GM23248 (cell line): ENCODE data around the gene MEF2A. TPM values are rescaled to one million over a fixed set of nuclear protein-coding genes. Genes with fewer than 3 reads are reported as not detected.

Experiments
- DNase-seq: peaks from one replicate; pipeline ENCODE4 v3.0.0-alpha.2; 2015
- H2AFZ ChIP-seq: fragments of 200-600 bp; sonication (generic); 2 replicates; pipeline ENCODE4 v1.6.1; 2016; ENCODE audit warnings: antibody characterized with exemption
- H3F3A ChIP-seq: fragments of 200-600 bp; sonication (generic); 2 replicates; pipeline ENCODE4 v1.6.1; 2016; ENCODE audit warnings: mild to moderate bottlenecking, antibody characterized with exemption, mixed run types; ENCODE audit not compliant: insufficient read depth
- H3K27ac ChIP-seq: fragments of 200-600 bp; sonication (generic); 2 replicates; pipeline ENCODE4 v1.5.1; 2016; ENCODE audit warnings: mild to moderate bottlenecking
- H3K27me3 ChIP-seq: fragments of 200-600 bp; sonication (generic); replicated peaks from 2 replicates; pipeline ENCODE4 v1.6.1; 2016; ENCODE audit warnings: mild to moderate bottlenecking; ENCODE audit not compliant: insufficient read depth
- H3K36me3 ChIP-seq: fragments of 200-600 bp; sonication (generic); 2 replicates; pipeline ENCODE4 v1.6.1; 2016; ENCODE audit warnings: low read depth, mild to moderate bottlenecking
- H3K4me1 ChIP-seq: fragments of 200-600 bp; sonication (generic); 2 replicates; pipeline ENCODE4 v1.6.1; 2016; ENCODE audit warnings: mild to moderate bottlenecking; ENCODE audit not compliant: insufficient read depth
- H3K4me2 ChIP-seq: fragments of 200-600 bp; sonication (generic); one replicate; pipeline ENCODE4 v1.6.1; 2016; ENCODE audit warnings: mild to moderate bottlenecking; ENCODE audit not compliant: unreplicated experiment
- H3K4me3 ChIP-seq: fragments of 200-600 bp; sonication (generic); 2 replicates; pipeline ENCODE4 v1.5.1; 2016; ENCODE audit warnings: mild to moderate bottlenecking
- H3K79me2 ChIP-seq: fragments of 200-600 bp; sonication (generic); 2 replicates; pipeline ENCODE4 v1.6.1; 2016; ENCODE audit warnings: mild to moderate bottlenecking; ENCODE audit not compliant: insufficient read depth
- H3K9ac ChIP-seq: fragments of 200-600 bp; sonication (generic); 2 replicates; pipeline ENCODE4 v1.6.1; 2016; ENCODE audit warnings: mild to moderate bottlenecking
- H3K9me2 ChIP-seq: fragments of 200-600 bp; sonication (generic); 2 replicates; pipeline ENCODE4 v1.6.1; 2016; ENCODE audit warnings: mixed run types, mild to moderate bottlenecking, moderate library complexity; ENCODE audit not compliant: insufficient read depth
- H3K9me3 ChIP-seq: fragments of 200-600 bp; sonication (generic); one replicate; pipeline ENCODE4 v1.6.1; 2017; ENCODE audit warnings: low read depth
- H4K20me1 ChIP-seq: fragments of 200-600 bp; sonication (generic); 2 replicates; pipeline ENCODE4 v1.6.0; 2016; ENCODE audit not compliant: insufficient read depth
- EZH2 ChIP-seq: fragments of 200-600 bp; sonication (generic); IDR thresholded peaks from 2 replicates; pipeline ENCODE4 v1.6.1; 2018; ENCODE audit warnings: antibody characterized with exemption, mild to moderate bottlenecking; ENCODE audit not compliant: insufficient read depth, poor library complexity, severe bottlenecking
- EZH2phosphoT487 ChIP-seq: fragments of 200-600 bp; sonication (generic); IDR thresholded peaks from 2 replicates; pipeline ENCODE4 v1.6.1; 2018; ENCODE audit warnings: antibody characterized with exemption, moderate library complexity, mild to moderate bottlenecking, low read depth; ENCODE audit not compliant: insufficient read depth
- WGBS, 2 experiments: methylation state at CpG; one replicate each; pipeline ENCODE4 v1.1.6; 2015 to 2017; ENCODE audit warnings: low lambda C conversion rate in 2 of 2, low coverage in 1 of 2; ENCODE audit errors: missing lambda C conversion rate in 2 of 2; 5-methylcytosine and 5-hydroxymethylcytosine counted together
- in situ Hi-C: fragments of 300-500 bp; cut with MboI; formaldehyde crosslinking; loops from 2 replicates; pipeline ENCODE4 v1.15.0; 2020
- polyA plus RNA-seq: library from polyadenylated mRNA; unstranded; fragments of >200 nt; fragmentation: Nextera tagmentation; extraction: Ambion mirVana; gene quantifications from 2 replicates; pipeline ENCODE4 v1.2.1, GENCODE V29; 2016
- total RNA-seq: library from RNA; depleted of rRNA; stranded (reverse); fragments of >200 nt; shearing (Covaris generic); gene quantifications from 2 replicates; pipeline ENCODE4 v1.2.3, GENCODE V29; 2014

Gene MEF2A
- total and polyA plus RNA-seq, 2 experiments from 2014 or later = 24.3 to 37.8 TPM

DNA sequence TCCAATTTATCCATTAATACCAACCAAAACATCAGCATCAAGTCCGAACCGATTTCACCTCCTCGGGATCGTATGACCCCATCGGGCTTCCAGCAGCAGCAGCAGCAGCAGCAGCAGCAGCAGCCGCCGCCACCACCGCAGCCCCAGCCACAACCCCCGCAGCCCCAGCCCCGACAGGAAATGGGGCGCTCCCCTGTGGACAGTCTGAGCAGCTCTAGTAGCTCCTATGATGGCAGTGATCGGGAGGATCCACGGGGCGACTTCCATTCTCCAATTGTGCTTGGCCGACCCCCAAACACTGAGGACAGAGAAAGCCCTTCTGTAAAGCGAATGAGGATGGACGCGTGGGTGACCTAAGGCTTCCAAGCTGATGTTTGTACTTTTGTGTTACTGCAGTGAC is 146.6 kb downstream of the MEF2A start:
- no peaks in the 10 kb centered on the region for H3K79me2 ChIP-seq

GRCh38 chr15:99716540-99717095 is 150.8 kb downstream of the MEF2A start:
- Histone ChIP-seq H4K20me1 (no peaks in the 10 kb centered on the region), H3K9me3 (no peaks in the 10 kb centered on the region), H3K79me2 (no peaks in the 10 kb centered on the region), H3K9ac (no peak overlapping the region), H3K4me2 (no peak overlapping the region), H3K27ac (no peak overlapping the region), H3K27me3 (no peaks in the 10 kb centered on the region), H3K36me3 (peaks cover 19% of the 10 kb centered on the region; the same call in 1 of the 2 replicates), H2AFZ (no peak overlapping the region), H3K9me2 (no peaks in the 10 kb centered on the region), H3K4me3 (no peak overlapping the region), H3F3A (no peaks in the 10 kb centered on the region), H3K4me1 (peaks cover 9% of the 10 kb centered on the region)
- no peak for TF ChIP-seq EZH2
- no peak for TF ChIP-seq EZH2phosphoT487
- no peak for DNase-seq
- in situ Hi-C loops = no loop called here
- 77 to 81% methylated on average over 10 of the region's 10 CpGs for WGBS, 2 experiments

More for the DNA sequence above, 146.6 kb downstream of the MEF2A start:
- peaks cover 18% of the 10 kb centered on the region for H3K4me1 ChIP-seq
- no peak for DNase-seq
- H3K4me3 ChIP-seq = no peak overlapping the region
- H3K9me2 ChIP-seq = no peaks in the 10 kb centered on the region
- H3K27ac ChIP-seq = no peak overlapping the region
- no peaks in the 10 kb centered on the region for H3K9me3 ChIP-seq
- no peaks in the 10 kb centered on the region for H4K20me1 ChIP-seq
- H3F3A ChIP-seq = peaks cover 16% of the 10 kb centered on the region
- H3K36me3 ChIP-seq = peaks cover 19% of the 10 kb centered on the region; the same call in 1 of the 2 replicates
- WGBS, 2 experiments = 83 to 86% methylated on average over 18 of the region's 18 CpGs
- in situ Hi-C loops = no loop called here
- no peak overlapping the region for H2AFZ ChIP-seq
- TF ChIP-seq EZH2phosphoT487 = no peak
- no peak for TF ChIP-seq EZH2
- no peak overlapping the region for H3K9ac ChIP-seq
- no peaks in the 10 kb centered on the region for H3K27me3 ChIP-seq
- H3K4me2 ChIP-seq = no peak overlapping the region

DNA sequence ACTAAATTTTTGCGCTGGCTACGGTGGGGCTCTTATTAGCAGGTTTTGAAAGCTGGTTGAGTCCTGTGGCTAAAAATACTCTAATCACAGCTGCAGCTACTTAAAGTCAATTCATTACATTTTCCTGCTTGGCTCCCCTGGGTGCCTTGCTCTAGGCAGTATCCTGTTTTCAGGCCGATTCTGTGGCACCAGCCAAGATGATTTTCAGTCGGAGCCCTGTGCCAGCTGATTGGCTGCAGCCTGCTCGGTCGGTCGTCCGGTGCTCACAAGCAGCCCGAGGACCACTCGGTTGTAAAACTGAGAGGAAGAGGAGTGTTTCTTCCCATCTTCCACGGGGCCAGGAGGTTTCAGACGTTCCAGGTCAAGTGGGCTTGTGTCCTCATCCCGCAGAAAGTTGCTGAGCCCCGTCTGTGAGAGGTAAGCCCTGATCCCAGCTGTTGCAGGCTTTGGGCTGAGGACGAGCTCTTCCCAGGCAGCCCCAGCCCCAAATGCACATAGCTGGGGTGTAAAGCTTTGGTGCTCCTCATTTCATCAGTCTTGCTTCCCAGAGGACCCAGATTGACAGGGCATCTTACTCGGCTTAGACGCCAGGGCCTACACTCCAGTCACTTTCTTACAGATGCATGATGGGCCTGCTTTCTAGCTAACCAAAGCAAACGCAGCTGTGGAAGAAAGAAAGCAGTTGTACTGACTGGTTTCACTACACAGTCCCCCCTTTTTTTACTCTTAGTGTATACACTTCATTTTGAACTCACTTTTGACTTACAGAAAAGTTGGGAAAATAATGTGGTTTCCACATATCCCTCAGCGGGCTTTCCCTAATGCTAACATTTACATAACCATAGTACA is 151.6 kb downstream of the MEF2A start:
- TF ChIP-seq EZH2phosphoT487 (no peak), EZH2 (no peak)
- no peak for DNase-seq
- in situ Hi-C loops = no loop called here
- Histone ChIP-seq H3K9me2 (no peaks in the 10 kb centered on the region), H3F3A (no peaks in the 10 kb centered on the region), H3K4me1 (peaks cover 9% of the 10 kb centered on the region), H3K9ac (no peak overlapping the region), H3K27ac (no peak overlapping the region), H3K9me3 (no peaks in the 10 kb centered on the region), H3K79me2 (no peaks in the 10 kb centered on the region), H3K4me2 (no peak overlapping the region), H3K4me3 (no peak overlapping the region), H4K20me1 (no peaks in the 10 kb centered on the region), H3K27me3 (no peaks in the 10 kb centered on the region), H2AFZ (no peak overlapping the region), H3K36me3 (peaks cover 19% of the 10 kb centered on the region; the same call in 1 of the 2 replicates)
- 56 to 63% methylated on average over 19 of the region's 19 CpGs for WGBS, 2 experiments

DNA sequence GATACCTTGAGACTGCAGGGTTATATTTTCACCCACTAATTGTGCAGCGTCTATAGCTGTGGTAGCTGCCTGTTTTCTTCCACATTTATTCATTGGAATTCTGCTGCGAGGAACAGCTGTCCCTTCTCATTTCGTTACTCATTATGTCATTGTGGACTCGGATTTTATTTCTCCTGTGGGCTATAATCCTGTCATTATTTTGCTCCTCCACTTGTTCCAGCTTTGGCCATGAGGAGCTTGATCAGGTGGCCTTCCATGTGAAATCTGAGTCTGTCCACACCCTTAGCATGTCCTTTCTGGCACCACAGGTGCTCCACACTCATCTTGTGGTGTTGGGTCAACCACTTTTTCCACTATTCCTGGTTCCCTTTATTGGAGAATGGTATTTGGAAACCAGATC is 152.6 kb downstream of the MEF2A start:
- no peak overlapping the region for H3K4me2 ChIP-seq
- TF ChIP-seq EZH2phosphoT487 (no peak), EZH2 (no peak)
- 74 to 75% methylated on average over 4 of the region's 4 CpGs for WGBS, 2 experiments

More for the DNA sequence above, 152.6 kb downstream of the MEF2A start:
- Histone ChIP-seq H3K79me2 (no peaks in the 10 kb centered on the region), H3K27ac (no peak overlapping the region), H3K9ac (no peak overlapping the region), H2AFZ (no peak overlapping the region), H4K20me1 (no peaks in the 10 kb centered on the region), H3F3A (no peaks in the 10 kb centered on the region), H3K4me3 (no peak overlapping the region), H3K9me2 (no peaks in the 10 kb centered on the region), H3K9me3 (no peaks in the 10 kb centered on the region), H3K4me1 (peaks cover 9% of the 10 kb centered on the region), H3K27me3 (no peaks in the 10 kb centered on the region), H3K36me3 (peaks cover 14% of the 10 kb centered on the region; the same call in 1 of the 2 replicates)
- DNase-seq = no peak
- in situ Hi-C loops = no loop called here
